Prostate gland (tissue), 2 donors: Measurements from ENCODE around the gene COX10.
A peak's percentile ranks its signal among the peaks of the same experiment; 100 is the strongest.

Experiments used
- CTCF ChIP-seq, 4 experiments: fragments of 200-600 bp in 2 of 4; fragments of 450-650 bp in 2 of 4; sonication (generic) in 2 of 4; IDR thresholded peaks; 1 replicate in 3 of 4; 2 replicates in 1 of 4; pipeline ENCODE4 v1.5.1; 2016 to 2019; ENCODE audit warnings: antibody characterized with exemption in 4 of 4, mild to moderate bottlenecking in 2 of 4, moderate library complexity in 2 of 4
- POLR2AphosphoS5 ChIP-seq: sonication (generic); formaldehyde crosslinking; IDR thresholded peaks from one replicate; pipeline ENCODE4 v1.6.1; 2017; ENCODE audit warnings: antibody characterized with exemption

GRCh38 chr17:14205992-14206461 lies 136.7 kb downstream of the COX10 start:
- TF ChIP-seq CTCF (IDR thresholded peaks at IDR 0.05) = no peak
- peak; percentile 92 for TF ChIP-seq POLR2AphosphoS5
